Heart left ventricle (tissue), 13 donors: ENCODE results near the gene ARHGEF37.

Experiments
- CTCF ChIP-seq, 12 donors: fragments of 200-600 bp; sonication (generic) in 4 of 12; IDR thresholded peaks; one replicate each; pipeline versions ENCODE4 v1.5.0 to v1.8.0; 2018 to 2022; ENCODE audit warnings: antibody characterized with exemption in 12 of 12, mild to moderate bottlenecking in 5 of 12
- POLR2A ChIP-seq, 2 donors: fragments of 450-650 bp; IDR thresholded peaks; one replicate each; pipeline ENCODE4 v1.6.1; 2017; ENCODE audit warnings: antibody characterized with exemption in 2 of 2, mild to moderate bottlenecking in 2 of 2, moderate library complexity in 2 of 2
- donor health status: ischemic (EF 13 %, LVEDD 7.1; RV severe dilation, severe dysfunction).
- donor health status: DM: no; HTN: yes; CAD: no.
- donor health status: DM: no; HTN: no; CAD: no.
- donor health status: ischemic (EF 25% LVEDD 6.9; RV normal size, moderate dysfunction).
- donor health status: ischemic (EF 25% LVEDD 5.7; RV mildly dilated, moderate dysfunction).
- donor health status: ischemic (EF 35%, LVEDD 5.7; RV mildly dilated, moderate dysfunction).
- donor health status: nonischemic (EF 11% LVEDD 7.7; RV severe dilation, severe dysfunction).
- donor health status: DM: yes; HTN: yes; CAD: no.
- donor health status: PGD.
- donor health status: ischemic (EF 29% LVEDD 5.4; RV normal size, mild dysfunction).
- donor health status: nonischemic (EF 23%, LVEDD 6.1; RV moderate dilation, normal function).

- TF ChIP-seq CTCF (IDR thresholded peaks at IDR 0.05) = no peak
- TF ChIP-seq POLR2A (IDR thresholded peaks at IDR 0.05) = no peak
Measured at GRCh38 chr5:149575131-149575530, 6.2 kb upstream of the ARHGEF37 start.
